Smooth muscle cell (in vitro differentiated cells): ENCODE results near the gene TERF2IP. TPM values are rescaled to one million over a fixed set of nuclear protein-coding genes. Genes with fewer than 3 reads are reported as not detected.

Experiments
- DNase-seq: peaks from one replicate; lab custom pipeline; 2025; ENCODE audit not compliant: unreplicated experiment; lab: John Stamatoyannopoulos, UW
- H2AFZ ChIP-seq: fragments of 200-600 bp; sonication (generic); 2 replicates; pipeline ENCODE4 v1.6.0; 2016; ENCODE audit warnings: antibody characterized with exemption, low read depth, mild to moderate bottlenecking
- H3F3A ChIP-seq: fragments of 200-600 bp; sonication (generic); 2 replicates; pipeline ENCODE4 v1.6.0; 2017; ENCODE audit warnings: antibody characterized with exemption, low read depth
- H3K27ac ChIP-seq: fragments of 200-600 bp; sonication (generic); 2 replicates; pipeline ENCODE4 v1.5.1; 2016; ENCODE audit warnings: low read depth, mild to moderate bottlenecking
- H3K27me3 ChIP-seq: fragments of 200-600 bp; sonication (generic); 2 replicates; pipeline ENCODE4 v1.6.1; 2016; ENCODE audit warnings: low read depth, mild to moderate bottlenecking
- H3K36me3 ChIP-seq: fragments of 200-600 bp; sonication (generic); 2 replicates; pipeline ENCODE4 v1.5.1; 2016; ENCODE audit warnings: low read depth
- H3K4me1 ChIP-seq: fragments of 200-600 bp; sonication (generic); 2 replicates; pipeline ENCODE4 v1.5.1; 2016; ENCODE audit warnings: low read depth
- H3K4me2 ChIP-seq: fragments of 200-600 bp; sonication (generic); 2 replicates; pipeline ENCODE4 v1.6.0; 2016; ENCODE audit warnings: mild to moderate bottlenecking
- H3K4me3 ChIP-seq: fragments of 200-600 bp; sonication (generic); 2 replicates; pipeline ENCODE4 v1.5.1; 2016; ENCODE audit warnings: mild to moderate bottlenecking
- H3K79me2 ChIP-seq: fragments of 200-600 bp; sonication (generic); 2 replicates; pipeline ENCODE4 v1.6.0; 2016; ENCODE audit warnings: low read depth, mild to moderate bottlenecking
- H3K9ac ChIP-seq: fragments of 200-600 bp; sonication (generic); 2 replicates; pipeline ENCODE4 v1.6.0; 2016; ENCODE audit warnings: low read depth
- H3K9me3 ChIP-seq: fragments of 200-600 bp; sonication (generic); replicated peaks from 2 replicates; pipeline ENCODE4 v1.5.1; 2016; ENCODE audit warnings: low read depth
- H4K20me1 ChIP-seq: fragments of 200-600 bp; sonication (generic); 2 replicates; pipeline ENCODE4 v1.6.0; 2016; ENCODE audit warnings: low read depth
- CTCF ChIP-seq: fragments of 200-600 bp; sonication (generic); IDR thresholded peaks from 2 replicates; pipeline ENCODE4 v1.5.1; 2017; ENCODE audit warnings: borderline replicate concordance, mild to moderate bottlenecking, antibody characterized with exemption; ENCODE audit not compliant: insufficient read depth, poor library complexity, severe bottlenecking
- WGBS: methylation state at CpG from one replicate; pipeline ENCODE4 v1.1.7; 2016; ENCODE audit warnings: low lambda C conversion rate; 5-methylcytosine and 5-hydroxymethylcytosine counted together
- polyA plus RNA-seq: library from polyadenylated mRNA; unstranded; fragments of >200 nt; fragmentation: Nextera tagmentation; extraction: Ambion mirVana; gene quantifications from 2 replicates; pipeline ENCODE4 v1.2.1, GENCODE V29; 2016
- total RNA-seq: library from RNA; depleted of rRNA; stranded (reverse); fragments of >200 nt; gene quantifications from 2 replicates; pipeline ENCODE4 v1.2.3, GENCODE V29; 2014

Gene TERF2IP
- total and polyA plus RNA-seq, 2 experiments from 2014 or later, result 51.0 to 83.0 TPM

GRCh38 chr16:75624921-75625334, 22.6 kb upstream of the TERF2IP start:
- Histone ChIP-seq H2AFZ (no peak overlapping the region), H3K4me2 (peak overlapping the region; percentile 6)
- WGBS, result 18% methylated on average over 4 of the region's 4 CpGs

GRCh38 chr16:75626806-75627205, 20.8 kb upstream of the TERF2IP start:
- H3K4me1 ChIP-seq, result peaks cover 4% of the 10 kb centered on the region

More at GRCh38 chr16:75624921-75625334, 22.6 kb upstream of the TERF2IP start:
- H3K4me1 ChIP-seq, result peaks cover 10% of the 10 kb centered on the region
- peak overlapping the region; percentile 71 for H3K27ac ChIP-seq
- H3K36me3 ChIP-seq, result peaks cover 7% of the 10 kb centered on the region
- peaks cover 10% of the 10 kb centered on the region for H3K79me2 ChIP-seq
- H4K20me1 ChIP-seq, result no peaks in the 10 kb centered on the region
- no peaks in the 10 kb centered on the region for H3K9me3 ChIP-seq
- TF ChIP-seq CTCF, result no peak
- DNase-seq, result no peak
- no peak overlapping the region for H3K4me3 ChIP-seq
- no peaks in the 10 kb centered on the region for H3K27me3 ChIP-seq
- peaks cover 34% of the 10 kb centered on the region for H3F3A ChIP-seq
- H3K9ac ChIP-seq, result no peak overlapping the region

GRCh38 chr16:75627851-75628250, 19.7 kb upstream of the TERF2IP start:
- Histone ChIP-seq H3K9me3 (no peaks in the 10 kb centered on the region), H3K27me3 (no peaks in the 10 kb centered on the region), H3K27ac (no peak overlapping the region), H3K4me2 (no peak overlapping the region), H3K79me2 (no peaks in the 10 kb centered on the region), H2AFZ (no peak overlapping the region), H3K36me3 (peaks cover 17% of the 10 kb centered on the region), H4K20me1 (no peaks in the 10 kb centered on the region), H3K9ac (no peak overlapping the region), H3K4me1 (no peaks in the 10 kb centered on the region), H3F3A (peaks cover 34% of the 10 kb centered on the region), H3K4me3 (no peak overlapping the region)
- no peak for TF ChIP-seq CTCF
- 64% methylated on average over 3 of the region's 3 CpGs for WGBS
- DNase-seq, result no peak

More at GRCh38 chr16:75626806-75627205, 20.8 kb upstream of the TERF2IP start:
- Histone ChIP-seq H3K9ac (no peak overlapping the region), H3K79me2 (peaks cover 3% of the 10 kb centered on the region), H3K4me3 (no peak overlapping the region), H4K20me1 (no peaks in the 10 kb centered on the region), H3K9me3 (no peaks in the 10 kb centered on the region), H3K27ac (no peak overlapping the region), H3K4me2 (no peak overlapping the region), H3K27me3 (no peaks in the 10 kb centered on the region), H2AFZ (no peak overlapping the region), H3K36me3 (peaks cover 17% of the 10 kb centered on the region), H3F3A (peaks cover 34% of the 10 kb centered on the region)
- DNase-seq, result no peak
- no peak for TF ChIP-seq CTCF
- WGBS, result 98% methylated on average over 4 of the region's 4 CpGs

GRCh38 chr16:75628351-75628750, 19.2 kb upstream of the TERF2IP start:
- Histone ChIP-seq H2AFZ (no peak overlapping the region), H3K4me2 (no peak overlapping the region), H3F3A (peaks cover 34% of the 10 kb centered on the region), H3K9ac (no peak overlapping the region), H3K4me1 (no peaks in the 10 kb centered on the region), H3K27me3 (no peaks in the 10 kb centered on the region), H4K20me1 (no peaks in the 10 kb centered on the region), H3K9me3 (no peaks in the 10 kb centered on the region), H3K27ac (no peak overlapping the region), H3K79me2 (no peaks in the 10 kb centered on the region), H3K36me3 (peaks cover 17% of the 10 kb centered on the region), H3K4me3 (no peak overlapping the region)
- 98% methylated on average over 4 of the region's 4 CpGs for WGBS
- no peak for DNase-seq
- no peak for TF ChIP-seq CTCF
